GM21526 (cell line): ENCODE data around the gene MSANTD2.

Source experiments
- ATAC-seq: cut with Tn5 transposase; IDR thresholded peaks from one replicate; pipeline ENCODE4 v1.9.1; 2021; ENCODE audit warnings: moderate library complexity; ENCODE audit not compliant: unreplicated experiment, low FRiP score

Gene MSANTD2

DNA sequence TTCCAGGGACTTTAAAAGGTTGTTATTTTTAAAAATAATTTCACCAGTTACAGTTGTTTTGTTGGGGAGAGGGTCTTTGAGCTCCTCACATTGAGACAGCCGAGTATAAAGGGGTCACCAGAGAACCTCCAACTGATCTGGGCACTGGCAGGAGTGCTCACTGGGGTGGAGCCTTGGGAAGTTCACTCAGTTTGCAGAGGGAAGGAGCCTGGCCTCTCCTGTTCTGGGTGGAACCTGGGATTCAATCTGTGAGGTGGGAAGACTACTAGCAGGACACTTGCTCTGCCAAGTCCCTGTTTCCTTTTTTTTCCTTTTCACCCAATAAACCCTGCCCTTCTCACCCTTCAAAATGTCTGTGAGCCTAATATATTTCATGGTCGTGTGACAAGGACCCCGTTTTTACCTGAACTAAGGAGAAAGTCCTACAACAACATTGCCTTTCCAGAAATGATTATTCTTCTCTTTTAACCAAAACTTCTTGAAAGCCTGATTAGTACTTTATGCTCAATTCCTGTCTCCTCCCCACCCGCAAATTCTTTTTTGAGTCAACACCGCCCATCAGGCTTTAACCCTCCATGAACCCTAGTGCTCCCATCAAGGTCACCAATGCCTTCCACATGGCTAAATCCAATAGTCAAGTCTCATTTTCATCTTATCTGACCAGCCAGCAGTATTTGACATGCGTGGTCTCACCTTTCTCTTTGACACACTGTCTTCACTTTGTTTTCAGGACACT lies 22.0 kb upstream of the MSANTD2 start:
- ATAC-seq: no peak

GRCh38 chr11:124817036-124817435 lies 16.8 kb upstream of the MSANTD2 start:
- no peak for ATAC-seq

DNA sequence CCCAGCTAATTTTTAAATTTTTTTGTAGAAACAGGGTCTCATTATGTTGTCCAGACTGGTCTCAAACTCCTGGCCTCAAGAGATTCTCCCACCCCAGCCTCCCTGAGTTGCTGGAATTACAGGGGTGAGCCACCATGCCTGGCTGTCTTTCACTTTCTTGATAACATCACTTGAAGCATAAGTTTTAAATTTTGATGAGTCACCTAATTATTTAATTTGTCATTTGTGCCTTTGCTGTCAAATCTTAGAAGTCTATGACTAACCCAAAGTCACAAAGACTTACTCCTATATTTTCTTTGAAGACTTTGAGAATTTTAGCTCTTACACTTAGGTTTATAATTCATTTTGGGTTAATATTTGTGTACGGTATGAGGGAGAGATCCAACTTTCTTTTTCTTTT lies 14.5 kb upstream of the MSANTD2 start:
- no peak for ATAC-seq

DNA sequence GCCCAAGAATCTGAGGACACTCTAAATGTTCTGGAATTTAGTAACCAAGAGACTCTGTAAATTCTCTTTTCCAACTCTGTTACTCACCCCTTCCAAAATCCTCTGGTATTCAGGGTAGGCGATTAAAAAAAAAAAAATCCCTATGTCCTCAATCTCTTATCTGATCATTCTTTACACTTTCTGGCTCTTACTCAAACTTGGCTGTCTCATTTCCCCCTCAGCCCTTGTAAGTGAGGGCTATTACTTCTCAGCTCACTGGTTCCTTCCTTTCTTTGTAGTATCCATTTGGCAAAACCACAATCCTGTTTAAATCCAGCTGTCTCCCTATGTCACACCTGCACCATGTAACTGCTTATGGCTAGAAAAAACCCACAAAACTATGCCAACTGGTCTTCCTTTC lies 12.7 kb upstream of the MSANTD2 start:
- no peak for ATAC-seq

DNA sequence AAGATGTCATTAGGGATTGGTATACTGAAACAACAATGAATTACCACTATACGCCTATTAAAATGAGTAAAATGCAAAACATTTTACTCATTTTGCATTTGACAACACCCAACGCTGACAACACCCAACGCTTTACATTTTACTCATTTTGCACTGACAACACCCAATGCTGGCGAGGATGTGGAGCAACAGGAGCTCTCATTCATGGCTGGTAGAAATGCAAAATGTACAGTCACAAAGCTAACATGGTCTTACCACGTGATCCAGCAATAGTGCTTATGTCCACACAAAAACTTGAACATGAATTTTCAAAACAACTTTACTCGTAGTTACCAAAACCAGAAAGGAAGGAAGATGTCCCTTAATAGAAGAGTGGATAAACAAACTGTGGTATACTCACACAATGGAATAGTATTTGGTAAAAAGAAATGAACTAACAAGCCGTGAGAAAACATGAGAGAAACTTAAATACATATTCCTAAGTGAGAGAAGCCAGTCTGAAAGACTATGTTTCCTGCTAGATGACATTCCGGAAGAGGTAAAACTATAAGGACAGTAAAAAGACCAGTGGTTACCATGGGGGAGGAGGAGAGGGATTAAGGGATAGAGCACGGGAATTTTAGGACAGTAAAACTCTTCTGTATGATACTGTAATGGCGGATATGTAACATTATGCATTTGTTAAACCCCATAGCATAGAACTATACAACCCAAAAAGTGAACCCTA lies 11.4 kb upstream of the MSANTD2 start:
- no peak for ATAC-seq

- no peak for ATAC-seq
Observed at GRCh38 chr11:124807660-124808270, 7.6 kb upstream of the MSANTD2 start.

DNA sequence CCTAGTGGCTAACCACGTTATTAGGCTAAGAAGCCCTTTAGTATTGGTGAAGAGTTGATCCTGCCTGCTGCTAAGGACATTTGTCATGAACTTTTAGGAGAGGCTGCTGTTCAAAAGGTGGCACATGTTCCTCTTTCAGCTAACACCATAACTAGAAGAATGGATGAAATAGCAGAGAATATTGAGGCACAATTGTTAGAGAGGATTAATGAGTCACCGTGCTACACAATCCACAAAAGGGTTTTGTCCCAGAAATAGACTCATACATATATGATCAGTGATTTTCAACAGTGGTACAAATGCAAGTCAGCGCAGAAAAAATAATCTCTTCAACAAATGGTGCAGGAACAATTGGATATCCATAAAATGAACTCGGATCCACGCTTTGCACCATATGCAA lies 7.0 kb upstream of the MSANTD2 start:
- ATAC-seq: no peak

DNA sequence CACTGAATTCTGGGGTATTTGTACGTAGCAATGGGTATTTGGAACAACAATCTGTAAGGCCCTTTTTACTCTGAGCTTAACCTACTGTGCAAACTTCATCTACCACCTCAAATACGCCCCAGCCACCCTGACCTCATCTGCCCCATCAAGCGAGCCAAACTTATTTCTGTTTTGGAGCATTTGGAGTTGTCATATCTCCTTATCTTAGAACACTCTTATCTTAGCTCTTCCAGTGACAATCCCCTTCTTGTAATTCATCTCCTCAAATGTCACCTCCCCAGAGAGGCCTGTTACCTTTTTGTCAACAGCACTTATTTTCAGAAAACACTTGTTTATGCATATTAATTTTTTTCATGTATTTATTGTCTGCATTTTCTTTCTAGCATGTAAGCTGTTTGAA lies 4.7 kb upstream of the MSANTD2 start:
- no peak for ATAC-seq

DNA sequence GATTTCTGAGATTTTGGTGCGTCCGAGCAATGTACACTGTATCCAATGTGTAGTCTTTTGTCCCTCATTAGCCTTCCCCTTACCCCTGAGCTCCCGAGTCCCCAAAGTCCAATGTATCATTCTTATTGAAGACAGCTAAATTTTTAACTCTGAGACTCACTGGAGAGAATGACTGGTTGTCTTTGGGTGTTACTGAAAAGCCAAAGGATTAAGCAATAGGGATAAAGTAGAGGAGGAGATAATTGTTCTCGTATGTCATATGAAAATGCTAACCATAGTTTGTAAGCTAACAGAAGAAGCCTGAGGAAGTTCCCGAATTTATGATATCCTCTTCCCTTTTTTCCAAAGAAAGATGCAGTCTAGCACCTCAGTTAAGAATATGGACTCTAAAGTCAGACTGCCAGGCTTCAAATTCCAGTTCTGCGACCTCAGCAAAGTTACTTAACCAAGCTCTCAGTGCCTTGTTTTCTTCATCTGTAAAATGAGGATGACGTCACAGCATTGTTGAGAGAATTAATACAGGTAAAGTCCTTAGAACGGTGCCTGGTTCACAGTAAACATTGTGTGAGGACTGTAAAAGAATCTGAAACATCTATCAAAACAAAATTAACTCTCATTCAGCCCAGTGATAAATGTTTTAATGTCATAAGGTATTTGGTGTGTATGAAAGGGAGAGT lies 1.6 kb upstream of the MSANTD2 start:
- ATAC-seq: no peak

GRCh38 chr11:124801014-124801413 lies 808 bp upstream of the MSANTD2 start:
- ATAC-seq: no peak

DNA sequence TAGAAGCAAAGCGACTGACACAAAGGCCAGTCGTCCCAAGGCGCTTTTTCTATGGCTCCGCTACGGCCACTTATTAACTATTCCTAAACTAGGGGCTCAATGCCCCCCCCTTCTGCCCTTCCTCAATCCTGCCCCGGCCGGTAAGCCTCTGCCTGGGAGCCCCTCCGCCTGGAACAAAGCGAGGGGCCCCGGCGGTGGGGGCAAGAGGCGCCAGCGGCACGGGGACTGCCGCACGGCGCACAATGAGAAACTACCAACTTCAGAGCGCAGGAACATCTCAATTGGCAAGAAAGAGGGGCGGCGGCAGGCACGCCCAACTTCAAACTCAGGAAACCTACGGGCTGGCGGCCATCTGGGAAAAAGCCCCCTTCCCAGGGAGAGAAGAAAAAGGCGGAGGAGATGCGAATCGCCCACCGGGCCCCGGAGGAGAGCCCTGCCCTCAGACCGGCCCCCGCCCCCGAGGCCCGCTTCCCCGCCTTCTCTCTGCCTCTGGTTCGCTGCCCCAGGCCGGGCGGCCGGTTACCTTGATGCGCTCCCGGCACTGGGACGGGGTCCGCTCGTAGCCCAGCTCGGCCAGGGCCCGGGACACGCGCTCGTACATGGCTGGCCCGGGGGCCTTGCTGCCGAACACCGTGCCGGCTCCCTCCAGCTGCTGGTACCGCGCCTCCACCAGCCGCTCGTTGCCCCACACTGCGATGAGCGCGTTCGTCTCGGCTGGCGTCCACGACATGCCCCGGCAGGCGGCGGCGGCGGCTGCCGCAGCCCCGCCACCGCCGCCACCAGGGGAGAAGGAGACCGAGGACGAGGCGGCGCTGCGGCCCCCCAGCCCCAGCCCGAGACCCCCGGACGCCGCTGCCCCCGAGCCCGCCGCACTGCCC lies 619 bp downstream of the MSANTD2 start:
- peak; percentile 40 for ATAC-seq

DNA sequence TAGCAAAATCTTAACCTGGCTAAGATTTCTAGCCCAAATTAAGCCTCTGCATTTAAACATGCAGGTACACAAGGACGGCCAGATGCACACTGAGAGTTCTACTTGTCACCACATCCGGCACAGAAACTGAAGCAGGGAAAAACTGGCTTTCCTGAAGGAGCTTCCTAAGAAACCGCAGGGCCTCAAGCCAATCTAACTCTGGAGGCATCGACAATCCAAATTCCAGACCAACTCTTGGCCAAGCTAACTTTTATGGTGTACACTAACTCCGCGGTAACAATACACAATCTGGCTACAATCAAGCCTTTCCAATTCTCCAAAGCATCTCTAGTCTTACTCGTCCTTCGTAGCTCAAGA lies 1.2 kb downstream of the MSANTD2 start:
- peak; percentile 15 for ATAC-seq

DNA sequence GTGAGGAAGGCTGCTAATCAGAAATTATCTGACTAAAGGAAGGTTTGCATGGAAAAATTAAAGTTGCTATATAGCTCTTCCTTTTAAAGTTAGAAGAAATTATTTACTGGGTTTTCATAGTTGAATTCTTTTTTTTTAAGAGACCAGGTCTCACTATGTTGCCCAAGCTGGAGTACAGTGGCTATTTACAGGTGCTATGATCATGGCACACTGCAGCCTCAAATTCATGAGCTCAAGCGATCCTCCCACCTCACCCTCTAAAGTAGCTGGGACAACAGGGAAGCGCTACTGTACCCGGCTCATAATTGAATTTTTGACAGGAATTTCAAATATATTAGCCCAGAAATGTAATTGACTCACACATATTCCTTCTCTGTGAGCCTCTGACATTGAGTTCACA lies 3.9 kb downstream of the MSANTD2 start:
- no peak for ATAC-seq

DNA sequence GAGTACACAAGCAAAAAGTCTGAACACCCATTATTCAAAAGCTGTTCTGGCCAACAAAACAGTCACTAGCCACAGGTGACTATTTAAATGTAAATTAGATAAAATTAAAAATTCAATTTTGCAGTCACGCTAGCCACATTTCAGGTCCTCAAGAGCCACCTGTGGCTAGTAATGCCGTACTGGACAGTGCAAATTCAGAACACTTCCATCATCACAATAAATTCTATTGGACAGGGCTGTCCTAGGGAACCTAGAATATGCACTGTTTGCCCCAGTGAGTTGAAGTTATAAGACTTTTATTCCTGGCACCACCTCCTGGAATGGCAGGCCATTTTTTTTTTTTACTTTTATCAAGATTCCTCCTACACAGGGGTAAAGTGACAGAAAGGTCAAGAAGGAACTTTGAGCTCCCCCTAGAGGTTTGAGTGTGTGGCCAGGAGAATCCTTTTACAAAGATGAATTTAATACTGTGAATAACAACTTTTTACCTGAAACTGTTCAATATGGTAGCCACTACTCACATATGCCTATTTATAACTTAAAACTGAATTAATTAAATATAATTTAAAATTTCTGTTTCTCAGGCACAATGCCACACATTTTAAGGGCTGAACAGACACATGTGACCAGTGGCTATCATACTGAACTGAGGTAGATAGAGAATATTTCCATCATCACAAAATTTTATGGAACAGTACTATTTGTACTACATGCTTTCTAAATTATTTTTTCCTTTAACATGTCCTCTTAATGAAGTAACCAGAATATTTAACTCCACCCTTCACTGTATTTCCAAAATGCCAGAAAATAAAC lies 6.5 kb downstream of the MSANTD2 start:
- peak; percentile 64 for ATAC-seq

- ATAC-seq: peak; percentile 62
Observed at GRCh38 chr11:124791626-124792341, 8.4 kb downstream of the MSANTD2 start.

DNA sequence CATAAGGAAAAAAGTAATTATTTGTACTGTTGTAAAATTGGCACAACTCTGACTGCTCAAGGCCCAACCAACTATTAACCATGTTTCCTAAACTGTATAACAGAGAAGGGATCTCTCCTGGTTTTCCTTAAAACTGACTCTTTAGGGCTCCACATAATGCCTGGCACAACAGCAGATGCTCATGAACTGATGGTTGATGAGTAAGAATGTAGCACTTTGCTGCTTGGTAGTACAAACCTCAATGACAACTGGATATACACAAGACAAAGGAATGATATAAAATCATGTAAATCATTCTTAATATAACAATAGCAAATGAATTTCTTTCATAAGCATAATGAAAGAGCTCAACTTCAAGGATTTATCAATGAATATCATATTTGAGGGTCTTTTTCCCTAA lies 11.7 kb downstream of the MSANTD2 start:
- no peak for ATAC-seq

GRCh38 chr11:124784051-124784450 lies 16.2 kb downstream of the MSANTD2 start:
- ATAC-seq: no peak

- ATAC-seq: no peak
Observed at GRCh38 chr11:124783002-124783401, 17.2 kb downstream of the MSANTD2 start.

DNA sequence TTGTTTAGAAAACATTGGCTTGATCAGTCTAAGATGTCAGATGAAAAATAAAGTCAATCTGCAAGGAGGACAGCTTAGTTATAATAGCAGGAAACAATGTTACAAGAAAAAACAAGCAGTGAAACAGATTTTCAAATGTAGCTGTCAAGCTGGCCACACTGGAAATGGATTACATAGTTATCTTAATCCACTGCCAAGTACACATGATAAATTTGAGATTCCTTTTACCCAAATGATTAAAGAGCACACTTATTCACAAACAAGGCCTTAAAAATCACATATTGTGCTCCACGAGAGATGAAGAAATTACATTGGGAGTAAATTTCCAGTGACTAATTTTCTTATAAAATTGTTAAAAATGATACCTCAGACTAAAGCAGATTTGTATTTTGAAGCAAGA lies 20.6 kb downstream of the MSANTD2 start:
- ATAC-seq: no peak
